Measurements from ENCODE around the gene COX6B1. TPM values are rescaled to one million over a fixed set of nuclear protein-coding genes. Genes with fewer than 3 reads are reported as not detected.

COX6B1 gene
- total RNA-seq, 2 experiments from 2014 or later, result 394 to 417 TPM

DNA sequence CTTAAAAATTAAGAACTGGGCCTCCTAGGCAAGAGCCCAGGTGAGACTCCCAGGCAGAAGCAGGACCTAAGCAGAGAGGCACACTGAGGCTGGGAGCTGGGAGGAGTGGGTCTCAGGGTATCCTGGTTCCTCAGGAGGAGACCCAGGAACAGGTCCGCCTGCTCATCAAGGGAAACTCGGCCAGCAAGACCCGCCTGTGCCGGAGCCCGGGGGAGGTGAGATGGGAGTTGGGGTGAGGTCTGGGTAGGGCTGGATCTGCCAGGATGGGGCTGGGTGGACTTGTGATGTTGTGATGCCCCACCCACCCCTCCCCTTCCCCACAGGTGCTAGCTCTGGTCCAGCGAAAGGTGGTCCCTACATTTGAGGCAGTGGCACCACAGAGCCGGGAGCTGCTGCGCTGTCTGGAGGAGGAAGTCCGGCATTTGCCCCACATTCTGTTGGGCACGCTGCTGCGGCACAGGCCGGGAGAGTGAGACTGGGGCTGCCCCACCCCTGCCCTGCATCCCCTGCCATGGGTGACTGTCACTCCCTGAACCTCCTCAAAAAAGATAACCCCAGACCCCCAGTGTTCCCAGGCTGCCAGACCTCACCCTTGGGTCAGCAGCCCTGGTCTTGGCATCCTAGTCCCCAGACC is 28.7 kb upstream of the COX6B1 start:
- ATAC-seq, result no peak
- no peak overlapping the region for H3K4me3 Mint-ChIP-seq
- no peak for DNase-seq
- peaks cover 13% of the 10 kb centered on the region for H3K36me3 Mint-ChIP-seq
- H3K27me3 Mint-ChIP-seq, result no peaks in the 10 kb centered on the region
- H3K27ac Mint-ChIP-seq, result no peak overlapping the region
- CTCF ChIA-PET, result no interaction called here
- peaks cover 4% of the 10 kb centered on the region for H3K4me1 Mint-ChIP-seq
- H3K9me3 Mint-ChIP-seq (ENCODE audit: low read depth), result no peaks in the 10 kb centered on the region

DNA sequence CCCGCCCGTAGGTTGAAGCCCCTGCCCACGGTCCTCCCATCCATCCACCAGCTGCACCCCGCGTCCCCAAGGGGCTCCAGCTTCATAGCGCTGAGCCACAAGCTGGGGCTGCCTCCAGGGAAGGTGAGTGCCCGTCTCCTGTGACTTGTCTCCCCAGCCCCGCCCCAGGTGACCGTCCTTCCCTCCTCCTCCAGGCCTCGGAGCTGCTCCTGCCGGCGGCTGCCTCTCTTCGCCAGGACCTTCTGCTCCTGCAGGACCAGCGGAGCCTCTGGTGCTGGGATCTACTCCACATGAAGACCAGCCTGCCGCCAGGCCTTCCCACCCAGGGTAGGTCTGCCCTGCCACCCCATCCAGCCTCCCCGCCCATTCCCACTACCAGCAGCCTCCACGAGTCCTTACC is 28.1 kb upstream of the COX6B1 start:
- no peaks in the 10 kb centered on the region for H3K27me3 Mint-ChIP-seq
- no peaks in the 10 kb centered on the region for H3K9me3 Mint-ChIP-seq (ENCODE audit: low read depth)
- CTCF ChIA-PET, result interaction anchor here (0.5 kb wide), 1 partner anchor 841 kb away, joined by 3 read pairs; no protein-coding TSS in a partner anchor
- no peak for DNase-seq
- H3K4me3 Mint-ChIP-seq, result no peak overlapping the region
- H3K36me3 Mint-ChIP-seq, result peaks cover 13% of the 10 kb centered on the region
- no peak for ATAC-seq
- H3K4me1 Mint-ChIP-seq, result peaks cover 2% of the 10 kb centered on the region
- no peak overlapping the region for H3K27ac Mint-ChIP-seq

DNA sequence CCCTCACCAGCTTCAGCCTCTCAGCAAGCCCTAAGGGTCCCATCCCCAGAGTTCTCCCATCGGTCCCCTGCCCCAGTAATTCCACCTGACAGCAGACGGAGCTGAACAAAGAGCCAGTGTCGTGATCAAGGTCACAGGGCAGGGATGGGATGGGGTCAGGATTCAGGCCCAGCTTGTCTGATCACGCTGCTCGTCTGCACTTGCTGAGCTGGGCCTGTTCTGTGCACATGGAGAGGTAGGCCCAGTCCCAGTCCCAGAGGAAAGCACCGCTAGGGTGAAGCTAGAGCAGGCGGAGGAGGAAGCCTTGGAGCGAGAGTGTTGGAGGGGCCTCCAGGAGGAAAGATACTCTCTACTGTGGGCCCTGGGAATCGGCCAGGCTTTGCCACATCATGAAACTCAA is 26.4 kb upstream of the COX6B1 start:
- ATAC-seq (no peak), DNase-seq (no peak)
- Mint-ChIP-seq H3K4me1 (no peaks in the 10 kb centered on the region), H3K36me3 (peaks cover 9% of the 10 kb centered on the region), H3K9me3 (ENCODE audit: low read depth) (no peaks in the 10 kb centered on the region), H3K27ac (no peak overlapping the region), H3K27me3 (no peaks in the 10 kb centered on the region), H3K4me3 (no peak overlapping the region)
- CTCF ChIA-PET, result no interaction called here

DNA sequence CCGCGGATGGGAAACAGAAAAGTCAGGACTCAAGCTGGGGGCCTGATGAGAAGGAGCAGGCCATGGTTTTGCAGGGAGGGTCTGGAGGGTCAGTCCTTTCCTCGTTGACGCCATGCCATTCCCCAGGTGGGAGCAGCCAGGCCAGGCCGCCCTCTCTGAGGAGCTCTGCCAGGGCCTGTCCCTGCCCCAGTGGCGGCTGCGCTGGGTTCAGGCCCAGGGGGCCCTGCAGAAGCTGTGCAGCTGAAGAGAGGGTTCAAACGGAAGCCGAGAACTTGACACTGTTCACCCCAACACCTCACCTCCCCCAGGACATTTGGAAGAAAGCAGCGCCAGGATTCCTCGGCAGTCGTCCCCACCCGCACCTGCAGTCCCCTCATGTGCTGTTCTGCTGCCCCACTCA is 25.4 kb upstream of the COX6B1 start:
- ATAC-seq, result no peak
- CTCF ChIA-PET, result no interaction called here

DNA sequence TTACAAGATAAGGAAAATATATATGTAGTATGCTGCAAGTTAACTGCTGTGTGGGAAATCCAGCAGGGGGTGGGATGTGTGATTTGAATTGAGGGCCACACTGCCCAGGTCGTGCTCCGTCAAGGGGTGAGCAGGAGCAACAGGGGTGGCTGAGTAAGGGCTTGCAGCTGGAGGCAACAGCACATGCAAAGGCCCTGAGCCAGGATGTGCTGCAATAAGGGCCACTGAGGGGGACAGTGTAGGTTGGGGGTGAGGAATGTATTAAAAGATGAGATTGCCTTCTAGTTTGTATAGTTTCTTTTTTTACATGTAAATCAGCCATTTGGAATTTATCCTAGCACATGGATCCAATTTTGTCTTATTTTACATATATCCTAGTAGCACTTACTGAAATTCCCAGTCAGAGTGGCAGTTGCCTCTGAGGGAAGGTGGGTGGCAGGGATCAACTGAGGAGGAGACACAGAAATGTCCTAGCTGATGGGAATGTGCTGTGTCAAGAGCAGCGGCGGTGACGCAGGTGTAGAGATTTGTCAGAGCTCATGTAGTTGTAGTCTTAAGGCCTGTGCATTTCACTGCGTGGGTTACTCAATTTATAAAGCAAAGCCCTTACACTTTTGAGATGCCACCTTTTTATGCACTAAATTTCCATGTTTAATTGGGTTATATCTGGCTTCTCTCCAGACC is 24.7 kb upstream of the COX6B1 start:
- H3K4me1 Mint-ChIP-seq, result peaks cover 4% of the 10 kb centered on the region
- DNase-seq (no peak), ATAC-seq (no peak)
- H3K27ac Mint-ChIP-seq, result no peak overlapping the region
- CTCF ChIA-PET, result interaction anchor here (0.6 kb wide), 1 partner anchor 33 kb away, joined by 3 read pairs; no protein-coding TSS in a partner anchor
- no peaks in the 10 kb centered on the region for H3K27me3 Mint-ChIP-seq
- H3K36me3 Mint-ChIP-seq, result peaks cover 7% of the 10 kb centered on the region
- H3K9me3 Mint-ChIP-seq (ENCODE audit: low read depth), result no peaks in the 10 kb centered on the region
- no peak overlapping the region for H3K4me3 Mint-ChIP-seq

More for the DNA sequence above, 25.4 kb upstream of the COX6B1 start:
- DNase-seq, result no peak
- H3K4me1 Mint-ChIP-seq, result no peaks in the 10 kb centered on the region
- H3K4me3 Mint-ChIP-seq, result no peak overlapping the region
- H3K27me3 Mint-ChIP-seq, result no peaks in the 10 kb centered on the region
- H3K27ac Mint-ChIP-seq, result no peak overlapping the region
- peaks cover 7% of the 10 kb centered on the region for H3K36me3 Mint-ChIP-seq
- no peaks in the 10 kb centered on the region for H3K9me3 Mint-ChIP-seq (ENCODE audit: low read depth)

DNA sequence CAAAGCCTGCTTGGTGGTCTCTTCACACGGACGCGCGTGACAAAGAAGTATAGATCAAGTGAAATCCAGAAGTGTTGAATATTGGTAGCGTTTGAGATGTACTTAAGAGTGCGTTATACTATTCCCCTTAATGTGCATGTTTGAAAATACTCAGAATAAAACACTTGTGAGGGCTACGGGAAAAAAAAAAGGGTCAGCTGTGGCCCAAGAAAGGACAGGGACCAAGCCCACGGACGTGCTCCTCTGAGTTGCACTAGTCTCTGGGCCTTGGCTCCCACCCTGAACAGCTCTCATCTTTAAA is 19.9 kb upstream of the COX6B1 start:
- DNase-seq (no peak), ATAC-seq (no peak)
- CTCF ChIA-PET, result no interaction called here
- Mint-ChIP-seq H3K4me1 (peaks cover 18% of the 10 kb centered on the region), H3K27me3 (no peaks in the 10 kb centered on the region), H3K4me3 (peak overlapping the region; percentile 90), H3K27ac (peak overlapping the region; percentile 97), H3K9me3 (ENCODE audit: low read depth) (no peaks in the 10 kb centered on the region), H3K36me3 (peaks cover 24% of the 10 kb centered on the region)

DNA sequence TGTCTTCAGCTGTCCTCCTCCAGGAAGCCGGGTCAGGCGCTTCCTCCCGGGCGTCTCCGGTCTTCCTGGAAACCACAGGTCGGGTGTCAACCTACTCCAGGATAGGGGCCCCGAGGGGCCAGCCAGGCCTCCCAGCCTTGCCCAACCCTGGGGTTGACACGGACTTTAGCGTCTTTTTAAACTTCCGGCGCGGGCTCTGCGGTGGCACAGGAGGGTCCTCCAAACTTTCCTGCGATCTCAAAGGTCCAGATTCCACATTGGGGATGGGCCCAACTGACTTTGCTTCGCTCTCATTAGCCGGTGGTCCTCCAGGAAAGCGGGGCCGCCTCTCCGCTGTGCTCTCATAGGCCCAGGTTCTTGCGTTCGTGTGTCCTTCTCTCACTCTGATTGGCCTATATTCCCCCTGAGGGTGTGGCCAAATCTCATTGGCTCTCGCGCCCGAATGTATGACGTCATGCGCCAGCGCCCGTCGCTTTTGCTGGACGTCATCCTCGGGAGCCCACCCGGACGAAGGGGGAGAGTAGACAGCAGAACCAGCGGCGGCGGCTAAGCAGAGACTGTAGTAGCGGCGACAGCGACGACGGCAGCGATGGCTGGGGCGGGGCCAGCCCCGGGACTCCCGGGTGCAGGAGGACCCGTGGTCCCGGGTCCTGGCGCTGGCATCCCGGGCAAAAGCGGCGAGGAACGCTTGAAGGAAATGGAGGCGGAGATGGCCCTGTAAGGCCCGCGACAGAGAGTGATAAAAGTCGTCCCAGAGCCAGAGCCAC is 19.4 kb upstream of the COX6B1 start, which contains the start of gene RBM42:
TSS of gene RBM42 (plus strand) at position 472 of the 767 bp plus-strand sequence. CDS start at position 590, 118 bp downstream.
- H3K4me3 Mint-ChIP-seq, result peak within 1 kb of the TSS; percentile 90
- peaks cover 18% of the 10 kb centered on the region for H3K4me1 Mint-ChIP-seq
- CTCF ChIA-PET, result no interaction called here
- ATAC-seq (peak; percentile 100), DNase-seq (peak; percentile 99)
- H3K9me3 Mint-ChIP-seq (ENCODE audit: low read depth), result no peaks in the 10 kb centered on the region
- no peaks in the 10 kb centered on the region for H3K27me3 Mint-ChIP-seq
- peak within 1 kb of the TSS; percentile 97 for H3K27ac Mint-ChIP-seq
- H3K36me3 Mint-ChIP-seq, result peaks cover 27% of the 10 kb centered on the region

DNA sequence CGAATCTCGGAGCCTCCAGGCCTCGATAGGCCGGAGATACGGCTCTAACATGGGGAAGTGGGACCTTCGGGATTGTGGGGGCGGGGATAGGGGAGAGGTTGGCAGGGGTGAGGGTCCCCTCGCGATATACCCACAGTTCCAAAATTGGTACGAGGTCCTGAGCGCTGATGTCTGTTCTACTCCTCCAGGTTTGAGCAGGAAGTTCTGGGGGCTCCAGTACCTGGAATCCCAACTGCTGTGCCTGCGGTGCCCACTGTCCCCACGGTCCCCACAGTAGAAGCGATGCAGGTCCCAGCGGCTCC is 18.8 kb upstream of the COX6B1 start:
- no peaks in the 10 kb centered on the region for H3K27me3 Mint-ChIP-seq
- peaks cover 18% of the 10 kb centered on the region for H3K4me1 Mint-ChIP-seq
- CTCF ChIA-PET, result interaction anchor here (0.8 kb wide), 1 partner anchor 488 kb away, joined by 3 read pairs; no protein-coding TSS in a partner anchor
- peak overlapping the region; percentile 97 for H3K27ac Mint-ChIP-seq
- H3K9me3 Mint-ChIP-seq (ENCODE audit: low read depth), result no peaks in the 10 kb centered on the region
- H3K36me3 Mint-ChIP-seq, result peaks cover 27% of the 10 kb centered on the region
- DNase-seq (no peak), ATAC-seq (no peak)
- H3K4me3 Mint-ChIP-seq, result peak overlapping the region; percentile 90

DNA sequence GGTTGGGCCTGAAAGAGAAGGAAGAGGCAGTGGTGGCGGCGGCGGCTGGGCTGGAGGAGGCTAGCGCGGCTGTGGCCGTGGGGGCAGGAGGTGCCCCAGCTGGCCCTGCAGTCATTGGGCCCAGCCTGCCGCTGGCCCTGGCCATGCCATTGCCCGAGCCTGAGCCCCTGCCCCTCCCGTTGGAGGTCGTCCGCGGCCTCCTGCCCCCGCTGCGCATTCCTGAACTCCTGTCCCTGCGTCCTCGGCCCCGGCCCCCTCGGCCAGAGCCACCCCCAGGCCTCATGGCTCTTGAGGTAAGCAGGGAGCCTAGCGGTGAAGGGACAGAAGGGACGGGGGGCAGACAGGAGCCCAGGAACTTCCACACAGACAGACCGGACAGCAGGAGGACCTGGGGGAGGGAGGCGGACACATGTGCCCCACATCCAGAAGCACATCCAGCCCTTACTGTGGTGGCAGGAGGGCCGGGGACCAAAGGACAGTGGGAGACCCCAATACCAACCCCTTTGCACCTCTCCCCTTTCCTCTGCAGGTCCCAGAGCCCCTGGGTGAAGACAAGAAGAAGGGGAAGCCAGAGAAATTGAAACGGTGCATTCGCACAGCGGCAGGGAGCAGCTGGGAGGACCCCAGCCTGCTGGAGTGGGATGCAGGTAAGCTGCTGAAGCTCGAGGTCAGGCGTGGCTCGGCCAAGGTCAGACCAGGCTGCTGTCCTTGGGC is 14.2 kb upstream of the COX6B1 start:
- H3K4me1 Mint-ChIP-seq, result peaks cover 24% of the 10 kb centered on the region
- DNase-seq, result no peak
- no peaks in the 10 kb centered on the region for H3K27me3 Mint-ChIP-seq
- CTCF ChIA-PET, result no interaction called here
- no peaks in the 10 kb centered on the region for H3K9me3 Mint-ChIP-seq (ENCODE audit: low read depth)
- no peak overlapping the region for H3K4me3 Mint-ChIP-seq
- ATAC-seq, result no peak
- no peak overlapping the region for H3K27ac Mint-ChIP-seq
- H3K36me3 Mint-ChIP-seq, result peaks cover 40% of the 10 kb centered on the region

DNA sequence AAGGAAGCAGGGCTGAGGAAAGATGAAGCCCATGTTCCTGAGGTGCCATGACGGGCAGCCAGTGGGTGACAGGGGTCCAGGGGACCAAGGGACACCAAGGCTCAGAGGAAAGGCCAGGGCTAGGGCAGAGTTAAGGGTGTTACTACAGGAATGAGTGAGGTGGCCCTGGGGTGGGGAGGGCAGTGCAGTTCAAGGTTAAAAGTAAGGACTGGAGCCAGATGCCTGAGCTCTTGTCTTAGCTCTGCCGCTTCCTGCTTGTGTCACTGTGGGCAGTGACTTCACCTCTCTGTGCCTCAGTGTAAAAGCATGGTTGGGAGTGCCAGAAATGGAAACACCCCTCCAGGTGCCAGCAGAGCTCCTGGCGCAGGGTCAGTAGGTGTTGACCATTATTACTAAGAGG is 11.5 kb upstream of the COX6B1 start:
- DNase-seq (no peak), ATAC-seq (peak; percentile 41)
- H3K4me3 Mint-ChIP-seq, result no peak overlapping the region
- peaks cover 29% of the 10 kb centered on the region for H3K36me3 Mint-ChIP-seq
- peaks cover 18% of the 10 kb centered on the region for H3K4me1 Mint-ChIP-seq
- no peaks in the 10 kb centered on the region for H3K27me3 Mint-ChIP-seq
- H3K27ac Mint-ChIP-seq, result peak overlapping the region; percentile 33
- no peaks in the 10 kb centered on the region for H3K9me3 Mint-ChIP-seq (ENCODE audit: low read depth)
- CTCF ChIA-PET, result no interaction called here

DNA sequence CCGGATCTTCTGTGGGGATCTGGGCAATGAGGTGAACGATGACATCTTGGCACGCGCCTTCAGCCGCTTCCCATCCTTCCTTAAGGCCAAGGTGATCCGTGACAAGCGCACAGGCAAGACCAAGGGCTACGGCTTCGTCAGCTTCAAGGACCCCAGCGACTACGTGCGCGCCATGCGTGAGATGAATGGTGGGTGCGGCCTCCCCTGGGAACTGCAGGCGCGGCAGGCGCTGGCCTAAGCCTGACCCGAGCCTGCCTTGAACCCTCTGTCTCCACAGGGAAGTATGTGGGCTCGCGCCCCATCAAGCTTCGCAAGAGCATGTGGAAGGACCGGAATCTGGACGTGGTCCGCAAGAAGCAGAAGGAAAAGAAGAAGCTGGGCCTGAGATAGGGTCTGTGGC is 11.0 kb upstream of the COX6B1 start:
- Mint-ChIP-seq H3K9me3 (ENCODE audit: low read depth) (no peaks in the 10 kb centered on the region), H3K4me1 (peaks cover 20% of the 10 kb centered on the region), H3K36me3 (peaks cover 24% of the 10 kb centered on the region), H3K4me3 (no peak overlapping the region), H3K27me3 (no peaks in the 10 kb centered on the region), H3K27ac (no peak overlapping the region)
- DNase-seq, result no peak
- CTCF ChIA-PET, result no interaction called here
- no peak for ATAC-seq

DNA sequence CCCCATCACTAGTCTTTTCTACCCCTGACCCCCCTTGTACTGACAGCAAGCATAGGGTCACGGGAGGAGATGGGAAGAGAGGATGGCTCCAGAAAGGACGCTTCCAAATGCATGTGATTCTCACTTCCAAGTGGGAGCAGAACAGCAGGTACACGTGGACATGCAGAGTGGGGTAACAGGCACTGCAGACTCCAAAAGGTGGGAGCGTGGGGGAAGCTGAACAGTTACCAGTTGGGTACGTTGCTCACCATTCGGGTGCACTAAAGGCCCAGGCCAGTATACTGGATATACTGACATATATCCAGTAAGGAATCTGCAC is 8.8 kb upstream of the COX6B1 start:
- H3K9me3 Mint-ChIP-seq (ENCODE audit: low read depth), result no peaks in the 10 kb centered on the region
- CTCF ChIA-PET, result no interaction called here
- H3K36me3 Mint-ChIP-seq, result peaks cover 17% of the 10 kb centered on the region
- no peak overlapping the region for H3K27ac Mint-ChIP-seq
- DNase-seq (no peak), ATAC-seq (no peak)
- H3K4me1 Mint-ChIP-seq, result peaks cover 27% of the 10 kb centered on the region
- no peaks in the 10 kb centered on the region for H3K27me3 Mint-ChIP-seq
- no peak overlapping the region for H3K4me3 Mint-ChIP-seq

DNA sequence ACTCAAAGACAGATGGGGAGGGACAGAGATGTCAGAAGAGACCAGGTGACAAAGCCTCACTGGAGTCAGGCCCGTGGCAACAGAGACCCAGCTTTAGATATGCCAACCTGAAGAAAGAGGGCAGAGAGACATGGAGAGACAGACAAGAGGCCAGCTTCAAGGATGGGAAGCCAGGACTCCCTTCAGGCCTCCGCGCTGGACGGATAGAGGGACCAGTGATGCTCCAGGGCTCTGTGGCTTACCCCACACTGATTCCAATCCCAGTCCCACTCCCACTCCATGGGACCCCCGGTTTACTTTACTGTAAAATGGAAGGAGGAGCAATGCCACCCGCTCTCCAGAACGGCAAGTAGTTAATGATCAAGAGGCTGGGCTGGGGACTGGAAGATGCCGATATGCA is 8.3 kb upstream of the COX6B1 start:
- Mint-ChIP-seq H3K27ac (peak overlapping the region; percentile 7), H3K9me3 (ENCODE audit: low read depth) (no peaks in the 10 kb centered on the region), H3K4me1 (peaks cover 31% of the 10 kb centered on the region), H3K27me3 (no peaks in the 10 kb centered on the region), H3K36me3 (peaks cover 16% of the 10 kb centered on the region), H3K4me3 (no peak overlapping the region)
- DNase-seq, result no peak
- ATAC-seq, result no peak
- CTCF ChIA-PET, result no interaction called here

Data from activated CD8-positive, alpha-beta memory T cell treated with anti-CD3 and anti-CD28 coated beads, Interleukin-2, amount 10 ng/mL, durations not matched to agents 7 days and 5 days (primary cell).